Measurements from ENCODE around the gene KIN.
"Not testable (repeated sequence)": the region's sequence is repeated elsewhere in the genome, so short reads cannot be mapped to it uniquely, and the experiment has no call there.

KIN gene

DNA sequence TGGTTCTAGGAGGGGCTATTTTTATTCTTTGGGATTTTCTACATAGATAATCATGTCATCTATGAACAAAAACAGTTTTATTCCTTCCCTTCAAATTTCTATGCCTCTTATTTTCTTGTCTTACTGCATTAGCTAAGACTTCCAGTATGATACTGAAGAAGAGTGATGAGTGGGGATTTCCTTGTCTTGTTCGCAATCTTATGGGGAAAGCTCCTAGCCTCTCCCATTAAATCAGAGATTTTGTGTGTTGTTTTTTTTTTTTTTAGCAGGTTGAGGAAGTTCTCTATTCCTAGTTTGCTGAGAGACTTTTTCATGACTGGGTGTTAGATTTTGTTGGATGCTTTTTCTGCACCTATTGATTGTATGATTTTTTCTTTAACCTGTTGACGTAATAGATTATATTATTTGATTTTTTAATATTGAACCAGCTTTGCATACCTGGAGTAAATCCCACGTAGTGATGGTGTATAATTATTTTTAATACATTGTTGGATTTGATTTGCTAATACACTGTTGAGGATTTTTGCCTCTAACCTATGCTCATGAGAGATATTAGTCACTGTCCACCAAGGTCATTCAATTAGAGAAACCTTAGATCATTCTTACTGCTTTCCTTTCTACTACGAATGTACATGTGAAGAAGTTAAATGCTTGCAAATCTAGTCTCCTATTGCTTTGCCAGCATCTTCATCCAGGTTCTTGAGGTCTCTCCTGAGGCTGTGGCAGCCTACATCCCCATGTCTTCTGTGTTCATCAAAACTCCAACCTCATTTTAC, 6.6 kb upstream of the KIN start:
- DNase-seq, result no peak

DNA sequence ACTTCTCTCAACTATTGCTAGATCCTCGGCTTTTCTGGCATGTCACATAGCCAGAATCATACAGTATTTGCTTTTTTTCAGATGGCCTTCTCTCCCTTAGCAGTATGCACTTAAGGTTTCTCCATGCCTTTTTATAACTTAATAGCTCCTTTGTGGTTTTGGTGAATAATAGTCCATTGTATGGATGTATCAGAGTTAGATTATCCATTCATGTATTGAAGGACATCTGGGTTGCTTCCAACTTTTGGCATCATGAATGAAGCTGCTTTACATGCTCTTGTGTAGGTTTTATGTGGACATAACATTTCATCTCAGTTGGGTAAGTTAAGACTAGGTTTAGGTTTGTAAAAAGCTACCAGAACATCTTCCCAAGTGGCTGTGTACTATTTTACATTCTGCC, 4.7 kb upstream of the KIN start:
- DNase-seq, result no peak

DNA sequence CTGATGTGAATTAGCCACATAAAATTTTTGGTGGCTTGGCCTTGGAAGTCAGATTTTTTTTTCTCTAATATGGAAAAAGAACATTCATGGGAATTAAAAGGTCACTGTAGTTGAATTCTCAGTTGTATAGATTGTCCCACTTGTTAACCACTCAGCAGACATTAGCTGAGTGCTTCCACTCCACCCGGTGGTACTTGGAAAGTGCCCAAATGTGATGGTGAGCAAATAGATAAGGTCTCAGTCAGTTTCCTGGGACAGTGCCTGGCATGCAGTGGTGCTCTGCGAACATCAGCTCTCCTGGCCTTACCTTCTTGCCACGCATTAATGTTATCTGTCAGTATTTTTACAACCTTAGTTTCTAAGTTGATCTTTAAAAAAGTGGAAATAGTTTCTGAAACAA, 1.6 kb upstream of the KIN start:
- no peak for DNase-seq

DNA sequence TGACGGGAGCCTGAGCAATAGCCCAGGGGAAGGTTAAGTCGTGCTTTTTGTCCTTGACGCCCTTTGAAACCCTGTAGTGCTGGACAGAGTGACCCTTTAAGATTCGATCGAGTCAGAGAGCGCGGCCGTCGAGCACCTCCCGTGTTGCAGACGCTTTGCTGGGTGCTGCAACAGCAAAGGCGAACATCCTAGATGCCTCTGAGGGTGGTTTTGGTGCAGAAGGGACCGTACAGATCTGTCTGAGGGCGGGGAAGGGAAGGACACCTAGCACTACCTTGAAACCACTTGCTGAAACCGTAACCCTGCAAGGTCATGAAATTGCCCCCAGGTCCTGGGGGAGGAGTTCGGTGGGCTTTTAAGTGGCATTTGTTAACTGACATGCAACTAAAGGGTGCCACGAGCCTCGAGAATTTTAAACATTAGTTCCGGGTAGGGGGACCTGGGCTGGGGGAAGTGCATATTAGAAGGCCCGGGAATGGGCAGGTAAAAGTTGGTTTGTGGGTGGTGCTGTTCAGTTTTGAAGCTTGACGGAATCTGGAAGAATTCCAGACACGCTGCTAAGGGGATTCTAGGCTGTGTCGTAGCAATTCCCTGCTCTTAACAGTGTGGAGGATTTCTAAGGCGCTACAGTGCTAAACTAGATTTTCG, 970 bp upstream of the KIN start:
- no peak for DNase-seq

DNA sequence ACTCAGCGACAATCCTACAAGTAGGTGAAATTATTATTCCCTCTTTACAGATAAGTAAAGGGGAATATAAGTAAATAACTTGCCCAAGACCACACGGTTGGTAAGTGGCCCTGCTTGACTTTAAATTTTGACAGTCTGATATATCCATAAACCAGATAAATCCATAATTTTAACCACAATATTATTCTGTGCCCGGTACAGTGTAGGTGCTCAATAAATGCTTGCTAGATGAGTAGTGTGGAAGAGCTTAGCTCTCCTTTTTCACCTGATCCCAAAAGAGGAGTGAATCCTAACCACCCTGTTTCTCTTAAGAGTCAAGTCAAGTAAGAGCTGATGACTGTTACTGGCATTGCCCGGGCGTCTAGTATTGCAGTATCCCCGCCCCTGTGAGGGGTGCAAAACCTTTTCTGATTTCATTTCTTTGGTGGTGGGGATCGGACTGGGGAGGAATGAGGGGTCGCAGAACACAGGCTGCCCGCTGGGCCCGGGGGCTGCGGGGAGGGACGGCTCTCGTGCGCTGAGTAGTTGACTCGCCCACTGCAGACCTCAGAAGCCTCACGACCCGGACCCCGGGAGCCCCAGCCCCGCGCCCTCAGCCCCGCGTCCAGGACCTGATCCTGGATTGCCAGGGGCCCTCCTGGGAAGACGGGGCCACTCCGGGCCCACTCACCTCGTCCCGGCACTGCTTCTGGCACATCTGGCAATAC, 490 bp downstream of the KIN start:
- DNase-seq, result no peak

DNA sequence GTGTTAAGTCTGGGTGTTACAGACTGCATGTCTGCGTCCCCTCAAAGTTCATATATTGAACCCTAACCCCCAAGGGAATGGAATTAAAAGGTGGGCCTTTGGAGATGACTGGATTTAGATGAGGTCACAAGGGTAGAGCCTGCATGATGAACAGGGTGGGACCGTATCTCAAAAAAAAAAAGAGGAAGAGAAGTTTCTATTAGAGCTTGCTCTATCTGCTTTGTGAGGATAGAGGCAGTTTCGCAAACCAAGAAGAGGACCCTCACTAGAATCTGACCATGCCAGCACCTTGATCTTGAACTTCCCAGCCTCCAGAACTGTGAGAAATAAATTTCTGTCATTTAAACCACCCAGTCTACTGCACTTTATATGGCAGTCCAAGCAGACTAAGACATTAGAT, 1.4 kb downstream of the KIN start:
- no peak for DNase-seq

DNA sequence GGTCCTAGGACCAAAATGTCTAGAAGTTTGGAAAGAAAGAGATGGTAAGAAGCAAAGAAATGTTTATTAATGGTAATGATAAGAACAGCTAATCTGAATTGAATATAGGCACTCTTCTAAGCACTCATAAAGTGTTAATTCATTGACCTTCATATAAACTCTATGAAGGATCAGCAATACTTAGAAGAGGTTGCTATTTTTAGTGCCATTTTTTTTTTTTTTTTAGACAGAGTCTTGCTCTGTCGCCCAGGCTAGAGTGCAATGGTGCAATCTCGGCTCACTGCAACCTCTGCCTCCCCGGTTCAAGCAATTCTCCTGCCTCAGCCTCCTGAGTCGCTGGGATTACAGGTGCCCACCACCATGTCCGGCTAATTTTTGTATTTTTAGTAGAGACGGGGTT, 5.6 kb downstream of the KIN start:
- not testable (repeated sequence) for DNase-seq

DNA sequence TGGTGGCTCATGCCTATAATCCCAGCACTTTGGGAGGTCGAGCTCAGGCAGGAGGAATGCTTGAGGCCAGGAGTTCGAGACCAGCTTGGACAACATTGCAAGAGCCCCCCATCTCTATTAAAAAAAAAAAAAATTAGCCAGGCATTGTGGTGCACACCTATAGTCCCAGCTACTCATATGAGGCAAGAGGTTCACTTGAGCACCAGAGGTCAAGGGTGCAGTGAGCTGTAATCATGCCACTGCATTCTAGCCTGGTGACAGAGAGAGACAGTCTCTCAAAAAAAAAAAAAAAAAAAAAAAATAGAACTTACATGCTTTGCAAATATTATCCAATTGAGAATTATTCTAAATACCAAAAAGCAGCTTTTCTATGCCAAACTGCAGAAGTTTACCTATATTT, 11.0 kb downstream of the KIN start:
- no peak for DNase-seq

DNA sequence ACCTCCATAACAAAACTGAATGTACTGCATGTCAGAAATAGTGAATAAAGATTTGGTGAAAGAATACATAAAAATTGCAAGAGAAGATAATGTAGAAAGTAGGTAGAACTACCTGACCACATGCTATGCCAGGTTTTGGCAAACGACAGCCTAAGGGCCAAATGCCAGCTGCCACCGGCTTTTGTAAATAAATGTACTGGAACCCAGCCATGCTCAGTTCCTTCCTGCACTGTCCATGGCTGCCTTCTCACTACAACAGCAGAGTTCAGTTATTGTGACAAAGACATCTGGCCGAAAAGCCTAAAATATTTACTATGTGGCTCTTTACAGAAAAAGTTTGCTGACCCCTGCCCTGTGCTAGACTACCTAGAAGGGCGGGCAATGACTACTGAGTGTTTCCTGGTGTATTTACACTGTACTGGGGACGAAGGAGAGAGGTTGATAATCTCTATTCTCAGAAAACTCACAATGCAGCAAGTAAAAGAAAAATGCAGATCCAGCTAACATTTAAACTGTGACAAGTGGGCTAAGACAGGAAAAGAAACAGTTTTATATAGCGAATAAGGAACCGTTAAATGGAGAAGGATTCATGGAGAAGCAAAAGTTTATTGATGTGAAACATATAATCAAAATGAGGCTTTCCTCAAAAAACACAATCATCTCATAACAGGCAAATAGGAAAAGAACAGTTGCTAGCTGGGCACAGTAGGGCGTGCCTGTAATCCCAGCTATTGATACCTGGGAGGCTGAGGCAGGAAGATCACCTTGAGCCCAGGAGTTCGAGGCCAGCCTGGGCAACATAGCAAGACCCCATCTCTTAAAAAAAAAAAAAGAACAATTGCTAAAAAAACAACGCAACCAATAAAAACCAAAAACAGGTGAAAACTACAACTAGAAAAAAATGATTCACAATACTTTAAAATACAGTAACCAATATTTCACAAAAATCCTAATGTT, 13.7 kb downstream of the KIN start:
- no peak for DNase-seq

DNA sequence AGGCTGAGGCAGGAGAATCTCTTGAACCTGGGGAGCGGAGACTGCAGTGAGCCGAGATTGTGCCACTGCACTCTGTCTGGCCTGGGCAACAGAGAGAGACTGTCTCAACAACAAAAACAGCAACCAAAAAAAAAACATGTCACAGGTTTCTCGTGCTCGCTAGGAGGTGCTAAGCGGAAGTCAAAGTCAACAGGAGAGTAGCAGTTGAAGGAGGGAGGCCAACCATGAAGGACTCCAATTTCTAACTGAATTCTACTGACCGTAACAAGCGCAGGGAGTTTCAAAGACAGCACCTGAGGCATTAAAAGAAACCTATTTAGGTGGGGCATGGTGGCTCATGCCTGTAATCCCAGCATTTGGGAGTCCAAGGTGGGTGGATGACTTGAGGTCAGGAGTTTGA, 19.4 kb downstream of the KIN start:
- DNase-seq, result no peak

DNA sequence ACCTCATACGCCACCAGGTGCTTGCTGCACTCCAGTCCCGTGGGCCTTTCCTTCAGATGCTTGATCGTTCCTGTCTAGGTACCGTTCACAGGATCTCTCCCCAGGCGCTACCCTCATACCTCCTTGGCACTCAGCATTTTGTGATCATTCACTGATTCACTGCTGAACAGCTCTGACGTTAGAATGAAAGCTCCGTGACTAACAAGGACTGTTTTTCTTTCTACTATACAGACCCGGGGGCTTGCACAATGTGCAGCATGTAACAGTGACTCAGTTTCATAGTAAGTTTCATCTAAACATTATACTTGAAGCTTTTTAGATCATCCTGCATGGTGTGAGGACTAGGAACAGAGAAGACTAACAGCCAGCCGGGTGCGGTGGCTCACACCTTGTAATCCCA, 20.6 kb downstream of the KIN start:
- no peak for DNase-seq

DNA sequence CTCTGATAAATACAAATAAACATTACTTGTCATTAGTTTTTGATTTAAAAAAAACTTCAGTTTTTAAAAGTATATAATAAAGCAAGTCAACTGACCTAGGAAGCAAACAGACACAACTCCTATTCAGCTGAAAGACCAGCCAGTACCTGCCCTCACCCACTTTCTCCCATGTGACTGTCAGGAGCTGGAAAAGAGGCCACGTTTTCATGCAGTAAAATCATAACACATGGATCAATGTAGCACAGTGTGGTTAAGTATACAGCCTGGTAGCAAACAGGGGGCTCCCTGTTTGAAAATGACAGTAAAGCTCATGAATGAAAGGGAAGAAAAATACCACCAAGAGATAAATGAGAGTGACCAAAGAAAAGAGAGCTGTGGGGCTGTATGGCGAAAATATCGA, 21.6 kb downstream of the KIN start:
- DNase-seq, result no peak

DNA sequence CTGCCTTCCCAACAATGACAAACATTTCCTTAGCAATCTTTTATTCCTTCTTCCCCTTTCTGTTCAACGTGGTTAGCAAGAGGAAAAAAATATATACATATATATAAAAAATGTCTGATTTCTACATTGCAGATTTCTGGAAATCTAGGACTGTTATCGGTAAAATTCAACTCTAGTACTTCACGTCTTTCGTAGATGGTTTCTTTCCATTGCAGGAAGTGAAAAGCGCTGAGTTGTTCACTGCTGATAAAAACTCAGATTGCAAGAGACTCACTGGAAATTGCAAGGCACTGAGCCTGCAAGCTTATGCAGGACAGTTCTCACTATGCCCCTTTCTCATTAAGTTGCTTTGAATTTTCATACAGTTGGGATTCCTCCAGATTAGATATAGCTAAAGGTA, 23.9 kb downstream of the KIN start:
- DNase-seq, result no peak

DNA sequence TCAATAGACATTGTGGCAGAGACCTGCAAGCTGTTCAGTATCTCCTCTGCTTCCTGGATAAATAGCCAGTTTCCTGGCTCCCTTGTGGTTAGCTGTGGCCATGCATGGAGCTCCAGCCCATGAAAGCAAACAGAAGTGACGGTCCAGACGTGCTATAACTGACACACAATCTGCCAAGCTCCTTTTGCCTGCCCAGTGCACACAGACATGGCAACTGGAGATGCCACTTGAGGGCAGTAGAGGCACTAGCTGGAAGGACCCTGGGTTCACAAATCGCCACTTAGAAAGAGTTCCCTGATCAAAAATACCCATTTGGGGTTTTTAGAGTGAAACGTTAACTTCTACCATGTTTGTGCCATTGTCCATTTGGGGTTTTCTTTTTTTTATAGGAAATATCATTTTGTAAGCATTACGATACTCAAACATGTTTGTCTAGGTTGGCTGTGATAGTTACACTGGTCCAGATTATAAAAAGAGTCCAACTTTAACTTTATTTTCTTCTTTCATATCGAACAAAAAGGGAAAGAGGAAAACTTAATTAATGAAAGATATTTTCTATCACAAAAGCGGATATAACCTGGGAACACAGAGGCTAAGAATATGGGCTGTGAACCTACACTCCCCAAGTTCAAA, 31.3 kb downstream of the KIN start:
- DNase-seq, result peak in 1 of 2 donors; percentile 15

DNA sequence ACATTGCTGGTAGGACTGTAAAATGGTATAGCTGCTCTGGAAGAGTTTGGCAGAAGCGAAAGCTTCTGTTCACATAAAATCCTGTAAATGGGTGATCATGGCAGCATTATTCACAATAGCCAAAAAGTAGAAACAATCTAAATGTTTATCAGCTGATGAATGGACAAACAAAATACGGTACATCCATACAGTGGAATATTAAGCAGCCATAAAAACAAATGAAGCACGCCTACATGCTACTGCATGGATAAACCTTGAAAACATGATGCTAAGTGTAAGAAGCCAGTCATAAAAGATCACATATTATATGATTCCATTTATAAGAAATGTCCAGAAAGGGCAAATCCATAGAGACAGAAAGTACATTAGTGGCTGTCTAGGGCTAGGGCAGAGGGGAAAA, 32.7 kb downstream of the KIN start:
- DNase-seq, result no peak

DNA sequence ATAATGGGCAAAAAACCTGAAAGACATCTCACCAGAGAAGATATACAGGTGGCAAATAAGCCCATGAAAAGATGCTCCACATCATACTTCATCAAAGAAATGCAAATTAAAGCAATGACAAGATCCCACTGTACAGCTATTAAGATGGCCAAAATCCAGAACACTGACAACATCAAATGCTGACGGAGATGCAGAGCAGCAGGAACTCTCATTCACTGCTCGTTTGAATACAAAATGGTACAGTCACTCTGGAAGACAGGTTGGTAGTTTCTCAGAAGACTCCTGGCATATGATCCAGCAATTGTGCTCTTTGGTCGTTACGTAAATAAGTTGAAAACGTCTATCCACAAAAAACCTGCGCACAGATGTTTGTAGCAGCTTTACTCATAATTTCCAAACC, 35.5 kb downstream of the KIN start:
- no peak for DNase-seq

DNA sequence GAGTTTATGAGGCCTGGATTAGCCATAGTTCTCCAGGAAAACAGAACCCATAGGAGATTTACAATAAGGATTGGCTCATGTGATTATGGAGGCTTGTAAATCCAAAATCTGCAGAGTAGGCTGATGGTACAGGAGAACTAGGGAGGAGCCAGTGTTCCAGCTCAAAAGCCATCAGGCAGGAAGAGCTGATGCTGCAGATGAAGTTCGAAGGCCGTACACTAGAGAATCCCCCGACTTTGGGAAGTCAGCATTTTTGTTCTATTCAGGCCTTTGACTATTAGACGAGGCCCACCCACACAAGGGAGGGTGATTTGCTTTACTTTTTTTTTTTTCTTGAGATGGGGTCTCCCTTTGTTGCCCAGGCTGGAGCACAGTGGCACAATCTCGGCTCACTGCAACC, 37.6 kb downstream of the KIN start:
- DNase-seq, result no peak

DNA sequence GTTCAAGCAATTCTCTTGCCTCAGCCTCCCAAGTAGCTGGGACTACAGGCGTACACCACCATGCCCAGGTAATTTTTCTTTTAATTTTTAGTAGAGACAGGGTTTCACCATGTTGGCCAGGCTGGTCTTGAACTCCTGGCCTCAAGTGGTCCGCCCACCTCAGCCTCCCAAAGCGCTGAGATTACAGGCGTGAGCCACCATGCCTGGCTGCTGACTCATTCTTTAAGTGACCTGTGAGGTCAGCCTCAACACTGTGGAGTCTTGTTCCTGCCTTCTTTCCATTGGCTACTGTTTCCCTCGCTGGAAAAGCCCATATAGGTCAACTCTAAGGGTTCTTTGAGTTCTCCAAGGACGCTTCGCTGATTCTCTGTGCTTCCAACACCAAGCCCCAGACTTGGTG, 39.2 kb downstream of the KIN start:
- DNase-seq, result not testable (repeated sequence)

DNA sequence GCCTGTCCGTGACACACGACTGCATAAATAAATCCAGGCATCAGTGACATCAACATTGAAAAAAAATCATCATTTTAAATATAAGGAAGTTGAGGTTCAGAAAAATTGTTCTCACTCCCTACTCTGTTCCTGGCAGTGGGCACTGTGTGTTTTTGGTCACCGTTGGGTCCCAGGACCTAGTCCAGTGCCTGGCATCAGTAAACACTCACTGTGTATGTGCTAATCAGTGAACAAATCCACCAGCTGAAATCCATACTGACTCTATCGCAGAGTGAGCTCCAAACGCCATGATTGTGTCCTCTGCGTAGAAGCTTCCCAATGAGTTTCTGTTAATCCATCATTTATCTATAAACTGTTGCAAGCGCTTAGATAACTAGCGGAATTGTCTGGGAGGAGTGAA, 43.5 kb downstream of the KIN start:
- DNase-seq, result no peak

DNA sequence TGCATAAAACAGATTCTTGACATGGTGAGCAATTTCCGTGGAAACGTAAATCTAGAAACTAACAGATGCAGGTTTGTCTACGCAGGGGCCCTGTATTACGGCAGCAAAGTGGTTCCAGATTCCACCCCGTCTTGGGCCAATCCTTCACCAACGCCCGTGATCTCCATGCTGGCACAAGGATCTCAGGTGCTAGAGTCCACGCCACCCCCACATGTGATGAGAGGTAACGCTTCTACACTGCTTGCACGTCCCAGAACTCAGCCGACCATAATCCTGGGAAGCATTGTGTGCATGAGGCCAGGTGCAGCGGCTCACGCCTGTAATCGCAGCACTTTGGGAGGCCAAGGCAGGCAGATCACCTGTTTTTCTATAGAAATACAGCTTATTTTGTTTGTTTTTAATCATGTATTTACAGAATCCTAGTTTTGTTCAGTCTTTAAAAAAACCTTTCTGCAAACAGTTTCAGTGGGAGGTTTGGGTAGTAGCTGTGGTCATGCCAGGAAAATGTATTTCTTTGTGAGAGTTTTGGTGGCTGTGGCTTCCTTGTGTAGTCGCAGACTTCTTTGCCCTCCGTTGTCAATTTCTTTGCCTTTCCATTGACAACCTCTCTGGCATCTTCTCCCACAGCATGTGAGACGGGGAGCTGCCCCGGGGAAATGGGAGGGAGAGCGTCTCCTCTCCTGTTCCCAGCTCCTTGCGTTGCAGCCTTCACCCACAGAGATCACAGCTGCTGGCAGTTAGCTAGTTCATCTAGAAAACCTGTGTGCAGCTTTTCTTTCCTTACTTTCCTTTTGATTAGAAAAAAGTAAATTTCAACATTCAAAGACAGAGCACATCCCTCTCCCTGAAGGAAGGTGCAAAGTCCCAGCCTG, 49.0 kb downstream of the KIN start:
- no peak for DNase-seq

DNA sequence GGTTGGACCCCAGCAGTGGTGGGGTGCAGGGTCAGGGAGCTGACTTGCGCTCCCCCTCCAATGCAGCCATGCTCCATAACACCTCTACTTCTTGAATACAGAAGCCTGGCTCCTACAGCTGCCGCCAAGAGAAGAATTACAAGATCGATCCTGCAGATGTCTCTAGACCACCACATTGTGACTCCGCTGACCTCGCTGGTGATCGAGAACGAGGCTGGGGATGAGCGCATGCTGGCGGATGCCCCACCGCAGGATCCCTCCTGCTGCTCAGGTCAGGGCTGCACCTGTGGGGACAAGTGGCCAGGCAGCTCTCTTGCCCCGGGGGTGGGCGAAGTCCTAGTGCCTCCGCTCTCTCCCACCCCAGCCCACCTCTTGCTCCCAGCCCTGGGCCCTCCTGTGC, 53.0 kb downstream of the KIN start:
- DNase-seq, result no peak

Data from CD4-positive, alpha-beta T cell treated with Interleukin-1 beta for 1 hour (primary cell).